HCT116 (cell line): Measurements from ENCODE around the gene TP53RK. TPM values are rescaled to one million over a fixed set of nuclear protein-coding genes. Genes with fewer than 3 reads are reported as not detected.

Source experiments
- ATAC-seq: fragments of 200-7000 bp; cut with Tn5 transposase; 2 replicates; pipeline ENCODE4 v1.9.1; 2020; ENCODE audit warnings: mild to moderate bottlenecking, moderate library complexity
- BruUV-seq: library from RNA; stranded (reverse); fragments of 400-500 nt; replicated peaks from 2 replicates; lab custom pipeline; 2021; lab: Mats Ljungman, UMichigan
- CTCF ChIA-PET: fragments of 300-600 bp; sonication (Branson Sonifier 250); formaldehyde crosslinking; loops from one replicate; lab custom pipeline; 2021; ENCODE audit warnings: antibody characterized with exemption; lab: Charles Lee
- POLR2A ChIA-PET: fragments of 300-600, 350-600 bp; sonication (Branson Sonifier 250); formaldehyde crosslinking; loops from one replicate; lab custom pipeline; 2021; ENCODE audit warnings: antibody characterized with exemption; lab: Charles Lee
- RAD21 ChIA-PET, 2 experiments: fragments of 300-600 bp; sonication (Branson Sonifier 250); formaldehyde crosslinking; loops; one replicate each; lab custom pipeline; 2023; ENCODE audit warnings: low total read pairs in 2 of 2; ENCODE audit not compliant: uncharacterized antibody in 2 of 2, unreplicated experiment in 2 of 2, low non-redundant PET in 1 of 2; lab: Charles Lee
- DNase-seq: peaks from one replicate; pipeline ENCODE4 v3.0.0-alpha.2; 2010; ENCODE audit warnings: low read depth, low spot score
- H2AFZ ChIP-seq: fragments of 200-600 bp; shearing (Covaris generic), sonication (generic); 2 replicates; pipeline ENCODE4 v1.6.1; 2017; ENCODE audit warnings: low read depth, mixed run types, mixed read lengths, antibody characterized with exemption, low read length; ENCODE audit not compliant: poor library complexity, severe bottlenecking
- H3K27ac ChIP-seq: 2 replicates; pipeline ENCODE4 v1.5.1; 2012; ENCODE audit warnings: low read depth, low read length
- H3K27me3 ChIP-seq: fragments of 200-600 bp; sonication (generic); 2 replicates; pipeline ENCODE4 v1.6.1; 2016; ENCODE audit warnings: mixed run types, low read length, mixed read lengths; ENCODE audit not compliant: insufficient read depth
- H3K36me3 ChIP-seq, 2 experiments: fragments of 200-500 bp in 1 of 2; fragments of 200-600 bp in 1 of 2; sonication (Bioruptor generic) in 1 of 2; sonication (generic) in 1 of 2; 2 replicates each; pipeline versions ENCODE4 v1.5.1 to v1.6.1; 2014 to 2016; ENCODE audit warnings: low read length in 2 of 2, inconsistent platforms in 1 of 2, mixed read lengths in 1 of 2, mixed run types in 1 of 2; ENCODE audit not compliant: insufficient read depth in 2 of 2, control insufficient read depth in 1 of 2
- H3K4me1 ChIP-seq, 2 experiments: fragments of 200-600 bp in 1 of 2; sonication (generic) in 1 of 2; 2 replicates each; pipeline versions ENCODE4 v1.5.1 to v1.6.1; 2012 to 2017; ENCODE audit warnings: low read length in 2 of 2, inconsistent platforms in 1 of 2, mild to moderate bottlenecking in 1 of 2, mixed read lengths in 1 of 2, mixed run types in 1 of 2, moderate library complexity in 1 of 2; ENCODE audit not compliant: insufficient read depth in 2 of 2, control insufficient read depth in 1 of 2
- H3K4me2 ChIP-seq: fragments of 200-600 bp; sonication (generic); 2 replicates; pipeline ENCODE4 v1.6.1; 2017; ENCODE audit warnings: mixed run types, low read length, mixed read lengths
- H3K4me3 ChIP-seq, 2 experiments: fragments of 200-600 bp in 1 of 2; sonication (generic) in 1 of 2; replicated peaks in 1 of 2; 2 replicates each; pipeline ENCODE4 v1.5.1; 2011 to 2016; ENCODE audit warnings: low read length in 2 of 2, control low read depth in 1 of 2, low read depth in 1 of 2, mild to moderate bottlenecking in 1 of 2, mixed read lengths in 1 of 2, mixed run types in 1 of 2
- H3K79me2 ChIP-seq: fragments of 200-600 bp; sonication (generic); 2 replicates; pipeline ENCODE4 v1.6.1; 2017; ENCODE audit warnings: mild to moderate bottlenecking, mixed run types, low read length, moderate library complexity, mixed read lengths; ENCODE audit not compliant: insufficient read depth
- H3K9ac ChIP-seq: fragments of 200-600 bp; sonication (generic); 2 replicates; pipeline ENCODE4 v1.6.1; 2016; ENCODE audit warnings: low read length, mixed read lengths
- H3K9me2 ChIP-seq: fragments of 200-600 bp; sonication (generic), shearing (Covaris generic); 2 replicates; pipeline ENCODE4 v1.6.1; 2017; ENCODE audit warnings: mixed run types, mild to moderate bottlenecking, moderate library complexity; ENCODE audit not compliant: insufficient read depth
- H3K9me3 ChIP-seq, 2 experiments: fragments of 200-500 bp in 1 of 2; fragments of 200-600 bp in 1 of 2; sonication (Bioruptor generic) in 1 of 2; sonication (generic) in 1 of 2; 2 replicates each; pipeline ENCODE4 v1.6.1; 2014 to 2017; ENCODE audit warnings: low read length in 2 of 2, mixed read lengths in 2 of 2, inconsistent platforms in 1 of 2, low read depth in 1 of 2, mild to moderate bottlenecking in 1 of 2, mixed run types in 1 of 2, moderate library complexity in 1 of 2; ENCODE audit not compliant: control insufficient read depth in 1 of 2, insufficient read depth in 1 of 2
- H4K20me1 ChIP-seq: fragments of 200-600 bp; sonication (generic), shearing (Covaris generic); 2 replicates; pipeline ENCODE4 v1.6.1; 2017; ENCODE audit warnings: mixed run types, mild to moderate bottlenecking, moderate library complexity; ENCODE audit not compliant: insufficient read depth
- ATF3 ChIP-seq: IDR thresholded peaks from 2 replicates; pipeline ENCODE4 v1.6.1; 2012
- CEBPB ChIP-seq: IDR thresholded peaks from 2 replicates; pipeline ENCODE4 v1.6.1; 2012; ENCODE audit warnings: low read depth
- CTCF ChIP-seq, 3 experiments: fragments of 200-600 bp in 1 of 3; sonication (generic) in 1 of 3; IDR thresholded peaks in 2 of 3; conservative IDR thresholded peaks in 1 of 3; 2 replicates each; pipeline ENCODE4 v1.5.1; 2012 to 2017; ENCODE audit warnings: low read depth in 2 of 3, low read length in 2 of 3, antibody characterized with exemption in 1 of 3, borderline replicate concordance in 1 of 3, control low read depth in 1 of 3, mild to moderate bottlenecking in 1 of 3, mixed read lengths in 1 of 3, mixed run types in 1 of 3, moderate library complexity in 1 of 3; ENCODE audit not compliant: insufficient read depth in 1 of 3
- EGR1 ChIP-seq: IDR thresholded peaks from 2 replicates; pipeline ENCODE4 v1.6.1; 2012; ENCODE audit warnings: low read depth
- ELF1 ChIP-seq: IDR thresholded peaks from 2 replicates; pipeline ENCODE4 v1.6.1; 2012; ENCODE audit warnings: low read depth, borderline replicate concordance
- EZH2phosphoT487 ChIP-seq: fragments of 200-600 bp; IDR thresholded peaks from 2 replicates; pipeline ENCODE4 v1.6.1; 2018; ENCODE audit warnings: antibody characterized with exemption, borderline replicate concordance
- FOSL1 ChIP-seq: IDR thresholded peaks from 2 replicates; pipeline ENCODE4 v1.6.1; 2012; ENCODE audit warnings: low read depth
- POLR2A ChIP-seq: IDR thresholded peaks from 2 replicates; pipeline ENCODE4 v1.7.0; 2011; ENCODE audit warnings: borderline replicate concordance; ENCODE audit not compliant: insufficient read depth, insufficient read length; ENCODE audit errors: extremely low read depth
- POLR2AphosphoS5 ChIP-seq: IDR thresholded peaks from 2 replicates; pipeline ENCODE4 v1.6.1; 2011; ENCODE audit warnings: mild to moderate bottlenecking, low read depth, low read length, moderate library complexity
- TCF7L2 ChIP-seq: IDR thresholded peaks from 2 replicates; pipeline ENCODE4 v1.7.0; 2011; ENCODE audit warnings: borderline replicate concordance, inconsistent platforms; ENCODE audit not compliant: insufficient read depth, insufficient read length; ENCODE audit errors: extremely low read depth
- ZFX ChIP-seq: fragments of 450-650 bp; IDR thresholded peaks from 2 replicates; pipeline ENCODE4 v1.6.1; 2017
- intact Hi-C: fragments of 100-400 bp; cut with micrococcal nuclease; formaldehyde crosslinking; loops from 2 replicates; pipeline ENCODE4 v1.10.0; 2022
- total RNA-seq: library from RNA; stranded (reverse); gene quantifications from one replicate; pipeline ENCODE4 v1.2.1, GENCODE V29; 2021; ENCODE audit not compliant: unreplicated experiment
- TF ChIP-seq, protein P1 (sequence below): IDR thresholded peaks from 2 replicates; pipeline ENCODE4 v1.6.1; 2011; ENCODE audit warnings: mild to moderate bottlenecking, low read length, moderate library complexity; ENCODE audit not compliant: insufficient replicate concordance; ENCODE audit errors: extremely low read depth

The TP53RK gene
- total RNA-seq, 1 experiment from 2014 or later, result 9.2 TPM

DNA sequence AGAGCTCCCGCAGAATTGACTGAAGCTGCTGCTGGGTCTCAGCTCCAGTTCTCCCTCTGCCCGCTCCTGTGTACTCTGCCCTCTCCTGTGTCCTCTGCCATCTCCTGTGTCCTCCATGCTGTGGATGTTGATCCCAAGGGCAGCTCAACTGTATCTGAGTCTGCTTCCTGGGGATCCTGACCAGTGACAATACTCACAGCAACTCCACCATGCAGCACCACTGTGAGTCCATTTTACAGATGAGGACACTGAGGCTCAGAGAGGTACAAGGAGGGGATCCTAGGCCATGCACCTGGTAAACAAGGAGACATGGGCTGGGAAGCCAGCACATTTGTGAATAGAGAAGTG, 8.6 kb downstream of the TP53RK start:
- no peak for ATAC-seq
- RAD21 ChIA-PET, result interaction anchor here (0.6 to 0.7 kb wide), 3 partner anchors 94 to 161 kb away, joined by 3 to 5 read pairs (median 5); no protein-coding TSS in a partner anchor

More for the DNA sequence above, 8.6 kb downstream of the TP53RK start:
- CTCF ChIA-PET, result interaction anchor here (0.5 to 2.0 kb wide), 4 partner anchors 17 to 159 kb away, joined by 3 to 8 read pairs (median 4); no protein-coding TSS in a partner anchor
- DNase-seq, result no peak
- Histone ChIP-seq H3K27ac (no peak overlapping the region), H3K4me2 (no peak overlapping the region), H3K27me3 (no peaks in the 10 kb centered on the region), H2AFZ (no peak overlapping the region), H3K9me3 (no peaks in the 10 kb centered on the region), H3K36me3 (peaks cover 0 to 6% of the 10 kb centered on the region in 2 experiments; a peak in 2 of 4 replicates), H3K79me2 (peaks cover 5% of the 10 kb centered on the region), H3K9me2 (no peaks in the 10 kb centered on the region), H3K9ac (no peak overlapping the region), H4K20me1 (no peaks in the 10 kb centered on the region), H3K4me3 (no peak overlapping the region), H3K4me1 (peaks cover 0 to 10% of the 10 kb centered on the region in 2 experiments; a peak in 2 of 4 replicates)
- BruUV-seq, result no TSS peak
- TF ChIP-seq FOSL1 (no peak), ATF3 (no peak), ELF1 (no peak), TCF7L2 (no peak), POLR2A (no peak), EZH2phosphoT487 (no peak), CTCF (IDR thresholded peaks at IDR 0.05 in 2 of 3, conservative IDR thresholded peaks at IDR 0.05 in 1 of 3; ENCODE audit: borderline replicate concordance in 1 of 3, insufficient read depth in 1 of 3, low read depth in 2 of 3, low read length in 2 of 3) (no peak), CEBPB (no peak), EGR1 (no peak), POLR2AphosphoS5 (no peak), ZFX (no peak)
- TF ChIP-seq, protein P1, sequence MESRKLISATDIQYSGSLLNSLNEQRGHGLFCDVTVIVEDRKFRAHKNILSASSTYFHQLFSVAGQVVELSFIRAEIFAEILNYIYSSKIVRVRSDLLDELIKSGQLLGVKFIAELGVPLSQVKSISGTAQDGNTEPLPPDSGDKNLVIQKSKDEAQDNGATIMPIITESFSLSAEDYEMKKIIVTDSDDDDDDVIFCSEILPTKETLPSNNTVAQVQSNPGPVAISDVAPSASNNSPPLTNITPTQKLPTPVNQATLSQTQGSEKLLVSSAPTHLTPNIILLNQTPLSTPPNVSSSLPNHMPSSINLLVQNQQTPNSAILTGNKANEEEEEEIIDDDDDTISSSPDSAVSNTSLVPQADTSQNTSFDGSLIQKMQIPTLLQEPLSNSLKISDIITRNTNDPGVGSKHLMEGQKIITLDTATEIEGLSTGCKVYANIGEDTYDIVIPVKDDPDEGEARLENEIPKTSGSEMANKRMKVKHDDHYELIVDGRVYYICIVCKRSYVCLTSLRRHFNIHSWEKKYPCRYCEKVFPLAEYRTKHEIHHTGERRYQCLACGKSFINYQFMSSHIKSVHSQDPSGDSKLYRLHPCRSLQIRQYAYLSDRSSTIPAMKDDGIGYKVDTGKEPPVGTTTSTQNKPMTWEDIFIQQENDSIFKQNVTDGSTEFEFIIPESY, result no peak
- intact Hi-C loops, result loop anchor here (1.0 to 5.0 kb wide), 2 partner anchors 118 to 159 kb away; no protein-coding TSS in a partner anchor
- POLR2A ChIA-PET, result interaction anchor here (1.0 kb wide), 1 partner anchor 9 kb away, joined by 3 read pairs; the partner anchor contains the start of gene TP53RK
